Panc1 (cell line): ENCODE data around the gene ANXA6. TPM values are rescaled to one million over a fixed set of nuclear protein-coding genes. Genes with fewer than 3 reads are reported as not detected.

Experiments used
- ATAC-seq: fragments of 200-7000 bp; cut with Tn5 transposase; 2 replicates; pipeline ENCODE4 v1.9.1; 2020; ENCODE audit warnings: mild to moderate bottlenecking, moderate library complexity
- BruUV-seq: library from RNA; stranded (reverse); fragments of 400-500 nt; replicated peaks from 2 replicates; lab custom pipeline; 2021; lab: Mats Ljungman, UMichigan
- CTCF ChIA-PET: fragments of 300-600 bp; sonication (Branson Sonifier 250); formaldehyde crosslinking; loops from one replicate; lab custom pipeline; 2022; ENCODE audit warnings: antibody characterized with exemption; lab: Charles Lee
- POLR2A ChIA-PET: fragments of 300-600 bp; sonication (Branson Sonifier 250); formaldehyde crosslinking; loops from one replicate; lab custom pipeline; 2022; ENCODE audit warnings: antibody characterized with exemption; lab: Charles Lee
- DNase-seq: peaks from one replicate; pipeline ENCODE4 v3.0.0-alpha.2; 2010; ENCODE audit warnings: low read depth, low spot score
- H3K27ac ChIP-seq: 2 replicates; pipeline ENCODE4 v1.5.1; 2011; ENCODE audit warnings: mild to moderate bottlenecking, low read length, inconsistent platforms
- H3K27me3 ChIP-seq: fragments of 200-500 bp; sonication (Bioruptor generic); 2 replicates; pipeline ENCODE4 v1.6.0; 2014; ENCODE audit warnings: low read length, inconsistent platforms; ENCODE audit not compliant: control insufficient read depth, insufficient read depth
- H3K36me3 ChIP-seq: fragments of 200-500 bp; sonication (Bioruptor generic); 2 replicates; pipeline ENCODE4 v1.5.1; 2014; ENCODE audit warnings: inconsistent platforms, mild to moderate bottlenecking, low read length, moderate library complexity; ENCODE audit not compliant: control insufficient read depth, insufficient read depth
- H3K4me1 ChIP-seq: 2 replicates; pipeline ENCODE4 v1.5.1; 2011; ENCODE audit warnings: inconsistent platforms, mild to moderate bottlenecking, low read length, moderate library complexity; ENCODE audit not compliant: control insufficient read depth, insufficient read depth
- H3K4me3 ChIP-seq, 2 experiments: 2 replicates each; pipeline ENCODE4 v1.5.1; 2011 to 2012; ENCODE audit warnings: low read depth in 2 of 2, low read length in 2 of 2, mild to moderate bottlenecking in 2 of 2, inconsistent platforms in 1 of 2, moderate library complexity in 1 of 2
- H3K9me3 ChIP-seq: fragments of 200-500 bp; sonication (Bioruptor generic); 2 replicates; pipeline ENCODE4 v1.5.1; 2014; ENCODE audit warnings: low read depth, mild to moderate bottlenecking, inconsistent platforms, low read length, moderate library complexity; ENCODE audit not compliant: control insufficient read depth, insufficient read depth
- POLR2AphosphoS5 ChIP-seq: IDR thresholded peaks from 2 replicates; pipeline ENCODE4 v1.6.1; 2012; ENCODE audit warnings: mild to moderate bottlenecking, low read depth, low read length, moderate library complexity
- SIN3A ChIP-seq: IDR thresholded peaks from 2 replicates; pipeline ENCODE4 v1.6.1; 2012; ENCODE audit warnings: low read depth, mild to moderate bottlenecking, low read length, moderate library complexity, borderline replicate concordance; ENCODE audit not compliant: insufficient read depth
- TCF7L2 ChIP-seq: IDR thresholded peaks from 2 replicates; pipeline ENCODE4 v1.6.1; 2011; ENCODE audit warnings: mild to moderate bottlenecking, low read depth, low read length, inconsistent platforms
- in situ Hi-C: cut with HindIII; loops from 2 replicates; pipeline ENCODE4 v1.10.0; 2016; ENCODE audit warnings: low sequenced_read_pairs, low pct_unique_long_range_greater_than_20kb
- intact Hi-C: fragments of 100-400 bp; cut with micrococcal nuclease; formaldehyde crosslinking; loops from one replicate; pipeline ENCODE4 v1.10.0; 2022; ENCODE audit not compliant: unreplicated experiment
- total RNA-seq: library from RNA; stranded (reverse); gene quantifications from one replicate; pipeline ENCODE4 v1.2.1, GENCODE V29; 2021; ENCODE audit not compliant: unreplicated experiment
- TF ChIP-seq, protein P1 (sequence below), 2 experiments: IDR thresholded peaks; 2 replicates each; pipeline ENCODE4 v1.6.1; 2011 to 2012; ENCODE audit warnings: low read depth in 2 of 2, control low read depth in 1 of 2, low read length in 1 of 2, mild to moderate bottlenecking in 1 of 2, moderate library complexity in 1 of 2; ENCODE audit not compliant: insufficient read depth in 1 of 2
- TF ChIP-seq, protein P2 (sequence below): fragments of 450-650 bp; IDR thresholded peaks from 2 replicates; pipeline ENCODE4 v1.5.1; 2017; ENCODE audit warnings: mild to moderate bottlenecking

Gene ANXA6
- total RNA-seq, 1 experiment from 2014 or later: 60.0 TPM

DNA sequence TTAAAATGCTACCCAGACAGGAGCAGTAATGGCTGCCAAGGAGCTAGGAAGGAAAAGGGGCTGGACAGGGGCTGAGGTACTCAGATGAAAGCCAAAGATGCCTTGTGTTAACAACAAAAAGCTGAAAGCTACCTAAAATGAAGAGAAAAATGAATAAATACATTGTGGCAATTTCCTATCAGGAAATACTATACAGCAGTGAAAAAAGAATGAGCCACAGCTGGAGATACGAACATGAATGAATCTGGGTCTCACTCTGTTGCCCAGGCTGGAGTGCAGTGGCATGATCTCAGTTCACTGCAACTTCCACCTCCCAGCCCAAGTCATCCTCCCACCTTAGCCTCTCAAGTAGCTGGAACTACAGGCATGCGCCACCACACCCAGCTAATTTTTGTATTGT, 83.0 kb downstream of the ANXA6 start:
- Histone ChIP-seq H3K4me3 (no peak overlapping the region), H3K27me3 (no peaks in the 10 kb centered on the region), H3K27ac (no peak overlapping the region), H3K9me3 (no peaks in the 10 kb centered on the region), H3K36me3 (no peaks in the 10 kb centered on the region), H3K4me1 (no peaks in the 10 kb centered on the region; the same call in 1 of the 2 replicates)
- BruUV-seq: no TSS peak
- ChIA-PET POLR2A (no interaction called here), CTCF (no interaction called here)
- in situ Hi-C loops: no loop called here
- intact Hi-C loops: no loop called here
- DNase-seq (no peak), ATAC-seq (no peak)
- TF ChIP-seq, protein P1, sequence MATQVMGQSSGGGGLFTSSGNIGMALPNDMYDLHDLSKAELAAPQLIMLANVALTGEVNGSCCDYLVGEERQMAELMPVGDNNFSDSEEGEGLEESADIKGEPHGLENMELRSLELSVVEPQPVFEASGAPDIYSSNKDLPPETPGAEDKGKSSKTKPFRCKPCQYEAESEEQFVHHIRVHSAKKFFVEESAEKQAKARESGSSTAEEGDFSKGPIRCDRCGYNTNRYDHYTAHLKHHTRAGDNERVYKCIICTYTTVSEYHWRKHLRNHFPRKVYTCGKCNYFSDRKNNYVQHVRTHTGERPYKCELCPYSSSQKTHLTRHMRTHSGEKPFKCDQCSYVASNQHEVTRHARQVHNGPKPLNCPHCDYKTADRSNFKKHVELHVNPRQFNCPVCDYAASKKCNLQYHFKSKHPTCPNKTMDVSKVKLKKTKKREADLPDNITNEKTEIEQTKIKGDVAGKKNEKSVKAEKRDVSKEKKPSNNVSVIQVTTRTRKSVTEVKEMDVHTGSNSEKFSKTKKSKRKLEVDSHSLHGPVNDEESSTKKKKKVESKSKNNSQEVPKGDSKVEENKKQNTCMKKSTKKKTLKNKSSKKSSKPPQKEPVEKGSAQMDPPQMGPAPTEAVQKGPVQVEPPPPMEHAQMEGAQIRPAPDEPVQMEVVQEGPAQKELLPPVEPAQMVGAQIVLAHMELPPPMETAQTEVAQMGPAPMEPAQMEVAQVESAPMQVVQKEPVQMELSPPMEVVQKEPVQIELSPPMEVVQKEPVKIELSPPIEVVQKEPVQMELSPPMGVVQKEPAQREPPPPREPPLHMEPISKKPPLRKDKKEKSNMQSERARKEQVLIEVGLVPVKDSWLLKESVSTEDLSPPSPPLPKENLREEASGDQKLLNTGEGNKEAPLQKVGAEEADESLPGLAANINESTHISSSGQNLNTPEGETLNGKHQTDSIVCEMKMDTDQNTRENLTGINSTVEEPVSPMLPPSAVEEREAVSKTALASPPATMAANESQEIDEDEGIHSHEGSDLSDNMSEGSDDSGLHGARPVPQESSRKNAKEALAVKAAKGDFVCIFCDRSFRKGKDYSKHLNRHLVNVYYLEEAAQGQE (IDR thresholded peaks at IDR 0.05; ENCODE audit: insufficient read depth in 1 of 2, low read depth in 2 of 2, low read length in 1 of 2): no peak
- TF ChIP-seq, protein P2, sequence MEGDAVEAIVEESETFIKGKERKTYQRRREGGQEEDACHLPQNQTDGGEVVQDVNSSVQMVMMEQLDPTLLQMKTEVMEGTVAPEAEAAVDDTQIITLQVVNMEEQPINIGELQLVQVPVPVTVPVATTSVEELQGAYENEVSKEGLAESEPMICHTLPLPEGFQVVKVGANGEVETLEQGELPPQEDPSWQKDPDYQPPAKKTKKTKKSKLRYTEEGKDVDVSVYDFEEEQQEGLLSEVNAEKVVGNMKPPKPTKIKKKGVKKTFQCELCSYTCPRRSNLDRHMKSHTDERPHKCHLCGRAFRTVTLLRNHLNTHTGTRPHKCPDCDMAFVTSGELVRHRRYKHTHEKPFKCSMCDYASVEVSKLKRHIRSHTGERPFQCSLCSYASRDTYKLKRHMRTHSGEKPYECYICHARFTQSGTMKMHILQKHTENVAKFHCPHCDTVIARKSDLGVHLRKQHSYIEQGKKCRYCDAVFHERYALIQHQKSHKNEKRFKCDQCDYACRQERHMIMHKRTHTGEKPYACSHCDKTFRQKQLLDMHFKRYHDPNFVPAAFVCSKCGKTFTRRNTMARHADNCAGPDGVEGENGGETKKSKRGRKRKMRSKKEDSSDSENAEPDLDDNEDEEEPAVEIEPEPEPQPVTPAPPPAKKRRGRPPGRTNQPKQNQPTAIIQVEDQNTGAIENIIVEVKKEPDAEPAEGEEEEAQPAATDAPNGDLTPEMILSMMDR: no peak
- TF ChIP-seq SIN3A: no peak
- no peak for TF ChIP-seq POLR2AphosphoS5
- TF ChIP-seq TCF7L2: no peak

DNA sequence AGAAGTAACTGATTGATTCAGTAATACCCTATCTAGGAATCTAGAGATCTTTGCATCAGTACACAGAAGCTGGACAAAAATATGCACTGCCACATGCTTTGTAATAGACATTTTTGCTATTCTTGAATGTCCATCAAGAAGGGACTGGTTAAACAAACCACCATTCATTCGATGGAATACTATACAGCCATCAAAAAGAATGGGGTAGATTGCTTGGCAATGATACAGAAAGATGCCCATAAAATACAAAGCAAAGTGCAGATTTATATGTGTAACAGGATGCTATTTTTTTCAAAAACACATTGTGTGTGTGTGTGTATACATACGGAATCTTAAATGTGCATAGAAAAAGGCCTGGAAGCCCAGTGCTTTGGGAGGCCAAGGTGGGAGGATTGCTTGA, 84.3 kb downstream of the ANXA6 start:
- Histone ChIP-seq H3K27ac (no peak overlapping the region), H3K9me3 (no peaks in the 10 kb centered on the region), H3K27me3 (no peaks in the 10 kb centered on the region), H3K4me1 (no peaks in the 10 kb centered on the region; the same call in 1 of the 2 replicates), H3K4me3 (no peak overlapping the region), H3K36me3 (no peaks in the 10 kb centered on the region)
- BruUV-seq: no TSS peak
- ChIA-PET CTCF (no interaction called here), POLR2A (no interaction called here)
- intact Hi-C loops (no loop called here), in situ Hi-C loops (no loop called here)
- TF ChIP-seq, protein P1 (IDR thresholded peaks at IDR 0.05; ENCODE audit: insufficient read depth in 1 of 2, low read depth in 2 of 2, low read length in 1 of 2): no peak
- TF ChIP-seq SIN3A (no peak), POLR2AphosphoS5 (no peak), TCF7L2 (no peak)
- TF ChIP-seq, protein P2: no peak
- no peak for DNase-seq
- ATAC-seq: no peak
